Measurements from ENCODE around the gene TIMP3. TPM values are rescaled to one million over a fixed set of nuclear protein-coding genes. Genes with fewer than 3 reads are reported as not detected.

The TIMP3 gene
- total RNA-seq, 1 donor from 2014 or later: 194 TPM

- DNase-seq (ENCODE audit: extremely low read depth, low read depth, low spot score): no peak
These were observed 75.7 kb downstream of the TIMP3 start for GRCh38 chr22:32877196-32877595.

DNA sequence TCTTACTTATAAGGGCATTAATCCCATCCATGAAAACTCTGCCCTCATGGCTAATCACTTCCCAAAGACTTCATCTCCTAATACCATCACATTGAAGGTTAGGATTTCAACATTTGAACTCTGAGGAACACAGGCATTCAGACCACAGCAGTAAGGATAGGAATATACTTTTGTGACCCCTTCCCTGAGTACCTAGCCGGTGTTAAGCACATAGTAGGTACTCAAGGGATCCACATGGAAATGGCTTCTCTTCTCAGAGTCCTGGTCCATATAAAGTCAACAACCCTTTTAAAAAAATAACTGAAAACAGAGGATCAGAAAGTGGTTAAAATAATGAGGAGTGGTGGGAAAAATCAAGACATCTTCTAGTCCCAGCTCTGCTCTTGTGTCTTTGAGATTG lies 78.0 kb downstream of the TIMP3 start:
- DNase-seq (ENCODE audit: extremely low read depth, low read depth, low spot score): no peak

GRCh38 chr22:32880061-32880460 lies 78.6 kb downstream of the TIMP3 start:
- DNase-seq (ENCODE audit: extremely low read depth, low read depth, low spot score): no peak

DNA sequence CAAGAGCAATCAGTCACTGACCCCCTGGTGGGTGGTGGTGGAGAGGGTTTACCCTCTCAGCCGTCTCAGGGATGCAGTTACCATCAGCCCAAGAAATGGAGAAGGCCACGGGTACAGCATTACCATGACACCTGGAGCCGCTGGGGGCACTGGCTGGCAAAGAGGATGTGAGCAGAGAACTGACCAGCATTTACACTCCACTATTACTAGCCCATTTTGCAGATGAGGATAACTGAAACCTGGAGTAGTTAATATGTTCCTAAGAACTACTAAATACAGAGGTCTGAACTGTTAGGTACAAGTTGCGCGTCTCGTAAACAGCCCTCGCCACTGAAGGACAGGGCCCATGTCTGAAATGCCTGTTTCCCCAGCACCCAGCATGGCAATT lies 79.0 kb downstream of the TIMP3 start:
- DNase-seq (ENCODE audit: extremely low read depth, low read depth, low spot score): no peak

DNA sequence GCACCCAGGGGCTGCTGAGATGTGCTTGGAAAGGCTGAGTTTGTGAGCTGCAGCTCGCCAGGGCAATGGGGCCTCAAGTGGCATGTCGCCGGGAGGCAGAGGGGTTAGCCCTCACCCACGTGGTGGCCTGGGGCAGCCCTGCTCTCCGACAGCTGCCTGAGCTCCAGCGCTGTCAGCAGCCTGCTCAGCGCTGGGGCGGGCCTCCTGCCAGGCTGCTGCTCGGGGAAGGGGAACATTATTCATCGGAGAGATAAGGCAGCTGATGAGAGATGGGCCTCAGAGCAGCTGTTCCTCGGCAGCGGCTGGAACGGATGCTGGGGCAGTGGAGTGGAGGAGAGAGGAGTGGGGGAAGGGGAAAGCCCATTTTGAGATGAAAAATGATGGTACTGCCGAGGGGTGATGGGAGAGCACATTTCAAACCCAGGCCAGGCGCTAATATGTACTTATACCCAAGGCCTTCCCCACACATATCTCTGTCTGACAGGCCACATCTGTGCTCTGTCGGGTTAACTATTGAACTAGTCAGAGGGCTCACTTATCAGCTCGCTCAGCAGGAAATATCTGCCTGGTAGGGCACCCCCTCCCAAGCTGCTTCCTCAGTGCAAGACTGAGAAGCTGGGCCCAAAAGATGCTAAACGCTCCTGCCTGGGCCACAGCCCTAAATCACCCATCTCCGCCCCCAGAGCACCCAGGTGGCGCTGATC lies 79.5 kb downstream of the TIMP3 start:
- no peak for DNase-seq (ENCODE audit: extremely low read depth, low read depth, low spot score)

DNA sequence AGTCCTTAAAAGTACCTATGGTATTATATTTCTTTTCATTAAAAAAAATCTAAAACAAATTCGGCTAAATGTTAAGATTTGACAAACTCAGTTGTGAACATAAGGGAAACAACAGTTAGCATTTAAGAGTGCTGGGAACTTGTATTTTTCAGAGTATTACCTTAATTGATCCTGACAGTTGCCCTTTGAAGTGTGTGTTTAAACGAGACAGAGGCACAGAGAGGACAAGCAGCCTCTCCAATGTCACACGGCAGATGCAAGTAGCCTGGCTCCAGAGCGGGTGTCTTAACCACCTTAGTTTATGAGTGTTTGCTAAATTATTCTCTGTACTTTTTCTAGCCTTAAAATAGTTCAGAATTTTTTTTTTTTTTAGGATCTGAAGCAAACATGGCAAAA lies 80.9 kb downstream of the TIMP3 start:
- no peak for DNase-seq (ENCODE audit: extremely low read depth, low read depth, low spot score)

- DNase-seq (ENCODE audit: extremely low read depth, low read depth, low spot score): no peak
These were observed 81.4 kb downstream of the TIMP3 start for GRCh38 chr22:32882774-32883530.

- no peak for DNase-seq (ENCODE audit: extremely low read depth, low read depth, low spot score)
These were observed 85.9 kb downstream of the TIMP3 start for GRCh38 chr22:32887324-32887980.

- no peak for DNase-seq (ENCODE audit: extremely low read depth, low read depth, low spot score)
These were observed 87.5 kb downstream of the TIMP3 start for GRCh38 chr22:32888976-32889375.

DNA sequence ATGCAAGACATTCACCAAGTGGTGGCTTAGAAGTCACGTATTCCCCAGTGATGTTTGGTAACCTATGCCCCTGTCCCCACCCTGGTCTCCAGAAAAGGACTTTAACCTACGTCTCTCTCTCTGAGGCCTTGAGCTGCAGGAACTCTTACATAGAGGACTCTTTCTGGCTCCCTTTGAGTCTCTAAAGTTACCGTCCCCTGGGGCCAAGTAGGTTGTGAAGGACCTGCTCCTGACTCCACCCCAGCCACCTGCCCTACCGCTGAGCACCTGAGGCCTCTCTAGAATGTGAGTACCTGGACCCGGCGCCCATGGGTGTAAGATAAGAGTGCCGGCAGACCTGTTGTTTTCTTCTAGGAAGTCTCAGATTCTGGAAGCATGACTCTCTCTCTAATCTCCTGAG lies 95.4 kb downstream of the TIMP3 start:
- no peak for DNase-seq (ENCODE audit: extremely low read depth, low read depth, low spot score)

- DNase-seq (ENCODE audit: extremely low read depth, low read depth, low spot score): no peak
These were observed 95.9 kb downstream of the TIMP3 start for GRCh38 chr22:32897400-32897799.

- no peak for DNase-seq (ENCODE audit: extremely low read depth, low read depth, low spot score)
These were observed 99.6 kb downstream of the TIMP3 start for GRCh38 chr22:32900886-32901635.

- no peak for DNase-seq (ENCODE audit: extremely low read depth, low read depth, low spot score)
These were observed 100.4 kb downstream of the TIMP3 start for GRCh38 chr22:32901925-32902324.

- no peak for DNase-seq (ENCODE audit: extremely low read depth, low read depth, low spot score)
These were observed 102.0 kb downstream of the TIMP3 start for GRCh38 chr22:32903507-32903906.

DNA sequence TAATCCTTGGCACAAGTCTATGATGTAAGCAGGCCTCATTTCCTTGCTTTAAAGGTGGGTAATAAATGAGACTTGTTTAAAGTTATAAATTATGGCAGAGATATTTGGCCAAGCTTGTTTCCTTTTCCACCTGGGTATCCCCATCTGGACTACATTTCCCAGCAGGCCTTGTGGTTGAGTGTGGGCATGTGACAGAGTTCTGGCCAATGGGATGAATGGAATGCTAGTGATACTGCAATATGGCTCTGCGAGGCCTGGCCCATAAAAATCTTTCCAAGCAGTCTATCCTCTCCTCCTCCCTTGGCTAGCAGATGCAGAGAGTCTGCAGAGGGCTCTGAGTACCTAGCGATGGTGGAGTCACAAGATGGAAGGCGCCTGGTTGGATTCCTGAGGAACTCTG lies 102.5 kb downstream of the TIMP3 start:
- no peak for DNase-seq (ENCODE audit: extremely low read depth, low read depth, low spot score)

DNA sequence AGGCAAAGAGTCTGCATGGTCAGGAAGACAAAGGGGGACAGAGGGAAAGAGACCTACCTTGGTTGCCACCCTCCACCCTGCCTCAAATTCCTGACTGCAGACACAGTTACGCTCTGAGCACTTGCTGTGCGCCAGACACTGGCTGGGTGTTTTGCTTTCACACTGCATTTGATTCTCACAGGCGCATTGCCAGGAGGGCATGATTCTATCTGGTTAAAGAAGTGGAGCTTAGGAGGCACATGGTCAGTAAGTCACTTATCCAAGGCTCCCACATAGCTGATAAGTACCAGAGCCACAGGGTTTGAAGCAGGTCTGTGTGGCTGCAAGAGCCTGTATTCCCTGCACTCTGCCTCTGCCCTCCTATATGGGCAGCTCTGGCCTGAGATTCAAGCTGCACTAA lies 103.9 kb downstream of the TIMP3 start:
- no peak for DNase-seq (ENCODE audit: extremely low read depth, low read depth, low spot score)

GRCh38 chr22:32909581-32910428 lies 108.3 kb downstream of the TIMP3 start:
- no peak for DNase-seq (ENCODE audit: extremely low read depth, low read depth, low spot score)

GRCh38 chr22:32910429-32910772 lies 108.9 kb downstream of the TIMP3 start:
- DNase-seq (ENCODE audit: extremely low read depth, low read depth, low spot score): no peak

- DNase-seq (ENCODE audit: extremely low read depth, low read depth, low spot score): no peak
These were observed 110.0 kb downstream of the TIMP3 start for GRCh38 chr22:32911503-32911902.

All from glomerular endothelial cell (primary cell).